SHP77 treated with DMSO at 0.1 percent for 48 hours (cell line): ENCODE measurements around the gene PDHA1.

ENCODE experiments used
- DNase-seq: peaks from one replicate; lab custom pipeline; 2025; lab: John Stamatoyannopoulos, UW

PDHA1 gene

DNA sequence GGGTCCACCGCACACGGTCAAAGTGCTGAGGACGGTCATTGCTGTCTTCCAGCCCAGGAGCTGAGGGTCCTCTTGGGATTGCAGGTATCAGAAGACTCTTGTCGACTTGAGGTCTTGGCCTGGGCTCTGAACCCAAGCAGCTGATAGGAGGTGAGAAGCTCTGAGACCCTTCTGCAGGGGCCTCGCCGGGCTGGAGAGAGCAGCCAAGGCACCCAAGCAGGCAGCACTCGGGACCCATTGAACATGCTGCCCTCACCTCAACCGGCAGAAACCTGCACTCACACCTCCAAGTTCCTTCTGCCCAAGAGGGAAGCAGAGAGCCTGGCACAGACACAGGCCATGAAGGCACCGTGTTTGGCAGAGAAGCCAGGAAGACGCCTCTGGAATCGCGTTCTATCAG, 34.1 kb downstream of the PDHA1 start:
- no peak for DNase-seq

DNA sequence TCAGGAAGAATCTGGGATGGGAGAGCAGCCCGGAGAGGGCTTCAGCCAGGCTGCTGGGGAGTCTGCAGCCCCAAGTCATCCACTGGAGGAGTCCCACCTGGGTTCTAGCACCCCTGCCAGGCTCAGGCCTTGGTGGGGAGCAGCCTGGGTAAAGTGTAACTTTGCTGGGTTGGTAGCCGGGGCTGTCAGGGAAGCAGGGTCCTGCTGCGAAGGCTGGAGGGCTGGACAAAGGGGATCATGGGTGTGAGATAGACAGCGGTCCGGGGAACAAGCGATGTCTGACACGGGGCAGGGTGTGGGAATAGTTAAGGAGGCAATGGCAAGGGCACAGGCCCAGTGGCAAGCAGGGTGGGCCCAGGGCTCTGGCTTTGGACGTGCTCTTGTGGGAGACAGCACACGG, 37.6 kb downstream of the PDHA1 start:
- no peak for DNase-seq

GRCh38 chrX:19382555-19383145, 38.9 kb downstream of the PDHA1 start:
- no peak for DNase-seq

GRCh38 chrX:19386679-19387078, 43.0 kb downstream of the PDHA1 start:
- DNase-seq: no peak

DNA sequence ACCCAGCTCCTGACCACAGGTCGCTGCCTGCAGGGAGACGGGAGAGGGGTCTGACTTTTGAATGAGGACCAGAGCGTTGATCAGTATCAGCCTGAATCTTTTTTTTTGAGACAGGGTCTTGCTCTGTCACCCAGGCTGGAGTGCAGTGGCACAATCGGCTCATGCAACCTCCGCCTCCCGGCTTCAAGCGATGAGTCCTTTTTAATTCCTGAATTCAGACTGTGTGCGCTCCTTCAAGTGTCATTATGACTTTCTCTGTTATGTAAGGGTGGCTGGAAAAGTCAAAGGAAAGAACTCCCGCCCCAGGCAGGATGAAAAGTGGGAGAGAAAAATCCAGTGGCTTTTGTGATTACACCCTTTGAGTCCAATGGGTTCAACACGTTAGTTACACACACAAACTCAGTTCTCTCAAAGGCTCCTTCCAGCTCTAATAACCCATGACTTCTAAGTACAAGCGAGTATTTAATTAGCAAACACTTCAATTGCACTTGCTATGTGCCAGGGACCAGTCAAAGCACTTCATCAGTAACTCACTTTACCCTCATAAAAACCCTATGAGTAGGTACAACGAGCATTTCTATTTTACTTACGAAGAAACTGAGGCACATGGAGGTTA, 44.4 kb downstream of the PDHA1 start:
- DNase-seq: no peak

GRCh38 chrX:19388741-19389140, 45.0 kb downstream of the PDHA1 start:
- DNase-seq: no peak

GRCh38 chrX:19389227-19389845, 45.6 kb downstream of the PDHA1 start:
- DNase-seq: no peak

- DNase-seq: no peak
These were observed 48.4 kb downstream of the PDHA1 start for GRCh38 chrX:19392078-19392477.

- DNase-seq: no peak
These were observed 49.0 kb downstream of the PDHA1 start for GRCh38 chrX:19392703-19393102.

- no peak for DNase-seq
These were observed 60.0 kb downstream of the PDHA1 start for GRCh38 chrX:19403696-19404095.

- no peak for DNase-seq
These were observed 66.5 kb downstream of the PDHA1 start for GRCh38 chrX:19410259-19410658.
